Prostate gland (tissue), 2 donors: ENCODE results near the gene RBFOX2. TPM values are rescaled to one million over a fixed set of nuclear protein-coding genes. Genes with fewer than 3 reads are reported as not detected.

Experiments used
- DNase-seq: peaks from one replicate; pipeline ENCODE4 v3.0.0-alpha.2; 2019; ENCODE audit warnings: low spot score
- H3K27ac ChIP-seq, 2 donors: fragments of 200-600 bp; sonication (generic); 2 replicates each; pipeline ENCODE4 v1.5.1; 2017 to 2019
- H3K27me3 ChIP-seq: fragments of 200-600 bp; sonication (generic); replicated peaks from 2 replicates; pipeline ENCODE4 v1.5.1; 2019; ENCODE audit not compliant: insufficient read depth
- H3K36me3 ChIP-seq, 2 donors: fragments of 200-600 bp; sonication (generic); 1 replicate in 1 of 2; 2 replicates in 1 of 2; pipeline versions ENCODE4 v1.5.1 to v1.8.1; 2017 to 2019
- H3K4me1 ChIP-seq: fragments of 200-600 bp; sonication (generic); replicated peaks from 2 replicates; pipeline ENCODE4 v1.5.1; 2019
- H3K4me3 ChIP-seq, 2 donors: fragments of 200-600 bp; sonication (generic); 2 replicates each; pipeline ENCODE4 v1.5.1; 2017 to 2019
- H3K9me3 ChIP-seq: fragments of 200-600 bp; sonication (generic); 2 replicates; pipeline ENCODE4 v1.5.1; 2017
- CTCF ChIP-seq, 4 experiments: fragments of 200-600 bp in 2 of 4; fragments of 450-650 bp in 2 of 4; sonication (generic) in 2 of 4; IDR thresholded peaks; 1 replicate in 3 of 4; 2 replicates in 1 of 4; pipeline ENCODE4 v1.5.1; 2016 to 2019; ENCODE audit warnings: antibody characterized with exemption in 4 of 4, mild to moderate bottlenecking in 2 of 4, moderate library complexity in 2 of 4
- POLR2A ChIP-seq: fragments of 450-650 bp; IDR thresholded peaks from one replicate; pipeline ENCODE4 v1.6.1; 2016; ENCODE audit warnings: antibody characterized with exemption, mild to moderate bottlenecking
- POLR2AphosphoS5 ChIP-seq: sonication (generic); formaldehyde crosslinking; IDR thresholded peaks from one replicate; pipeline ENCODE4 v1.6.1; 2017; ENCODE audit warnings: antibody characterized with exemption
- WGBS: methylation state at CpG from one replicate; pipeline ENCODE4 v1.1.5; 2018; 5-methylcytosine and 5-hydroxymethylcytosine counted together
- intact Hi-C: fragments of 100-400 bp; cut with DNase I; formaldehyde crosslinking; loops from one replicate; pipeline ENCODE4 v1.14.2; 2022
- total RNA-seq, 2 donors: library from RNA; depleted of rRNA; stranded (reverse); fragments of >200 nt; gene quantifications; one replicate each; pipeline ENCODE4 v1.1.0, GENCODE V29; 2016

Gene RBFOX2
- total RNA-seq, 2 donors from 2014 or later, result 59.8 to 79.4 TPM

DNA sequence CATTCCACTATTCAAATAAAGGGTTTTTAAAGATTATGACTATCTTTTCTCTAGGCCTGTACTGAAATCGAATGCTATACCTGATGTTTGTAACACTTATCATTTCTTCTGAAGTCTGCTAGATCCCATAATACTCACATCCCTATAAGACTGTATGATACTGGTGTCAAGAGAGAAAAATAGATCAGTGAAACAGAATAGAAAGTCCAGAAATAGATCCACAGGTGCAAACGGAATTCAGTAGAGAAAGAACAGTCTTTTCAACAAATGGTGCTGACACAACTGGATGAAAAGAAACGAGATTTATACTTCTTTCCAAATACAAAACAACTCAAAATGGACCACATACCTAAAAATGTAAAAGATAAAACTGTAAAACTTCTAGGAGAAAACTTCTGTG lies 167.8 kb downstream of the RBFOX2 start:
- no peak for TF ChIP-seq POLR2AphosphoS5
- no peak for TF ChIP-seq CTCF (IDR thresholded peaks at IDR 0.05)
- no peak for TF ChIP-seq POLR2A
- Histone ChIP-seq H3K9me3 (no peaks in the 10 kb centered on the region), H3K4me1 (no peaks in the 10 kb centered on the region), H3K36me3 (no peaks in the 10 kb centered on the region), H3K27ac (no peak overlapping the region), H3K4me3 (no peak overlapping the region), H3K27me3 (no peaks in the 10 kb centered on the region)
- DNase-seq, result no peak
- intact Hi-C loops, result no loop called here
- 79% methylated on average over 3 of the region's 3 CpGs for WGBS

- Histone ChIP-seq H3K27me3 (no peaks in the 10 kb centered on the region), H3K36me3 (no peaks in the 10 kb centered on the region), H3K4me1 (no peaks in the 10 kb centered on the region), H3K9me3 (no peaks in the 10 kb centered on the region), H3K4me3 (no peak overlapping the region), H3K27ac (no peak overlapping the region)
- intact Hi-C loops, result no loop called here
- TF ChIP-seq POLR2A (no peak), CTCF (IDR thresholded peaks at IDR 0.05) (no peak), POLR2AphosphoS5 (no peak)
- 97% methylated on average over 4 of the region's 4 CpGs for WGBS
- no peak for DNase-seq
Measured at GRCh38 chr22:35860087-35860733, 168.4 kb downstream of the RBFOX2 start.

- no peaks in the 10 kb centered on the region for H3K4me1 ChIP-seq
- H3K36me3 ChIP-seq, result no peaks in the 10 kb centered on the region
- no peak for TF ChIP-seq POLR2AphosphoS5
- no peak for TF ChIP-seq CTCF (IDR thresholded peaks at IDR 0.05)
- no peak for TF ChIP-seq POLR2A
- no peak for DNase-seq
- 100% methylated on average over 2 of the region's 2 CpGs for WGBS
- intact Hi-C loops, result no loop called here
- H3K9me3 ChIP-seq, result no peaks in the 10 kb centered on the region
- H3K27me3 ChIP-seq, result no peaks in the 10 kb centered on the region
- H3K27ac ChIP-seq, result no peak overlapping the region
- H3K4me3 ChIP-seq, result no peak overlapping the region
Measured at GRCh38 chr22:35854334-35854733, 174.3 kb downstream of the RBFOX2 start.

GRCh38 chr22:35852076-35852475 lies 176.5 kb downstream of the RBFOX2 start:
- TF ChIP-seq POLR2AphosphoS5 (no peak), CTCF (IDR thresholded peaks at IDR 0.05) (no peak), POLR2A (no peak)
- Histone ChIP-seq H3K27me3 (no peaks in the 10 kb centered on the region), H3K4me3 (no peak overlapping the region), H3K9me3 (no peaks in the 10 kb centered on the region), H3K27ac (no peak overlapping the region), H3K36me3 (no peaks in the 10 kb centered on the region), H3K4me1 (no peaks in the 10 kb centered on the region)
- intact Hi-C loops, result no loop called here
- no peak for DNase-seq

GRCh38 chr22:35850831-35851230 lies 177.8 kb downstream of the RBFOX2 start:
- intact Hi-C loops, result no loop called here
- no peaks in the 10 kb centered on the region for H3K27me3 ChIP-seq
- H3K36me3 ChIP-seq, result no peaks in the 10 kb centered on the region
- WGBS, result 83% methylated on average over 5 of the region's 5 CpGs
- H3K4me1 ChIP-seq, result no peaks in the 10 kb centered on the region
- H3K27ac ChIP-seq, result no peak overlapping the region
- no peak for TF ChIP-seq POLR2A
- no peak for TF ChIP-seq POLR2AphosphoS5
- no peak for DNase-seq
- H3K4me3 ChIP-seq, result no peak overlapping the region
- no peaks in the 10 kb centered on the region for H3K9me3 ChIP-seq
